HG03469 (cell line): Measurements from ENCODE around the gene FAM163B.

Experiments used
- ATAC-seq: cut with Tn5 transposase; IDR thresholded peaks from one replicate; pipeline ENCODE4 v1.9.1; 2021; ENCODE audit warnings: mild to moderate bottlenecking, moderate library complexity, moderate number of reproducible peaks; ENCODE audit not compliant: unreplicated experiment

Gene FAM163B

DNA sequence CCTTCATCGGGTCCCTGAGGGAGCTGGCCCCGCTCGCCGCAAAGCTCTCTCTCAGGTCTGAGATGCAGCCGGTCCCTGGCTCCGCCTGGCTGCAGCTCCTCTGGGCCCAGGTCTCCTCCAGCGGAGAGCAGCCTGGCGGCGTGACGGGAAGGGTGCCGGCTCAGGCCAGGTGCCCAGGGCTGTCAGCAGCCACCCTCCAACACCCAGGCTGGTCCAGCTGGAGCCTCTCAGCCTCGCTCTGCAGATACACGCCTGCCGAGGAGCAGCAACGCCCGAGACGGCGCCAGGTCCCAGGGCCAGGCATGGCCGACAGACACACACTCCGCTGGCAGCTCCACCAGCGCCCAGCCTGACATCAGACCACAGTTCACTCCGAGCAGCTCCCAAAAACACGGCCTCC lies 25.6 kb downstream of the FAM163B start:
- no peak for ATAC-seq

DNA sequence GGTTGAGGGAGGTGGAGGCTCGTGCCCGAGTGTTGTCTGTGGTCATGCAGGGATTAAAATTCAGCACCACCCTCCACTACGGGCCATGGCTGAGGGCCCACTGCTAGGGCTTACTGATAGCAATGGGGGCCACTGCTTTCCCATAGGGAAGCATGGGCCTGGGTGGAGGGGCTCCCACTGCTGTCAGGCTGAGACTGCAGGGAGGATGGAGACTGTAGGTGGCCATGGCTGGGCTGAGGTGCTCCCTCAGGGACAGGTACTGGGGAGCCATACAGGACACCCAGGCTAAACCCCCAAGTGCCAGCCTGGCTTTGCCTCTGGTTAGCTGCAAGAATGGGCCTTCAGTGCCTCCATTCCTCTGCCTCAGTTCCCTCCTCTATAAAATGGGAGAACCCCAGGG lies 26.1 kb downstream of the FAM163B start:
- no peak for ATAC-seq

DNA sequence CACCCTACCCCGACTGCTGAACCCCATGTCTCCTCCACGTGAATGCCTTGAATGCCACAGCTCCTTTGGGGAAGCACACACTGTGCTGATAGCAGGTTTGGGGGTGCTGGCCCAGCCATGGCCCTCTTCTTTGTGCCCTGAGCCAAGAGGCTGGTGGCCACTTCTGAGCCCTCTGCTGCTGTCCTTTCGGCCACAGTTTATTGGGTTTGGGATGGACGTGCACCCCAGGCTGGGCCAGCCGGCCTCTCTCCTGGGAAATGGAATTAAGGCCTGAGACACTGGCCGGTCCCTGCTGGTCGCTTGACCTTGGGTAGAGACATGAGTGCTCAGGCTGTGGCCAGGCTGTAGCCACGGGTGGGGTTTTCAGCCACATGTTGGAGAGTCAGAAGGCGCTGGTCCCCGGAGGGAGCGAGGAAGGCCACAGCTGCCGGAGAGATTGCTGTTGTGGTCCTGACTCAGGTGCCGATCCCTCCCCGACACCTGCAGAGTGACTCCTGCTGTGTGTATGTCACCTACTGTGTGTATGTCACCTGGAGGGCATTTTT lies 26.6 kb downstream of the FAM163B start:
- no peak for ATAC-seq

DNA sequence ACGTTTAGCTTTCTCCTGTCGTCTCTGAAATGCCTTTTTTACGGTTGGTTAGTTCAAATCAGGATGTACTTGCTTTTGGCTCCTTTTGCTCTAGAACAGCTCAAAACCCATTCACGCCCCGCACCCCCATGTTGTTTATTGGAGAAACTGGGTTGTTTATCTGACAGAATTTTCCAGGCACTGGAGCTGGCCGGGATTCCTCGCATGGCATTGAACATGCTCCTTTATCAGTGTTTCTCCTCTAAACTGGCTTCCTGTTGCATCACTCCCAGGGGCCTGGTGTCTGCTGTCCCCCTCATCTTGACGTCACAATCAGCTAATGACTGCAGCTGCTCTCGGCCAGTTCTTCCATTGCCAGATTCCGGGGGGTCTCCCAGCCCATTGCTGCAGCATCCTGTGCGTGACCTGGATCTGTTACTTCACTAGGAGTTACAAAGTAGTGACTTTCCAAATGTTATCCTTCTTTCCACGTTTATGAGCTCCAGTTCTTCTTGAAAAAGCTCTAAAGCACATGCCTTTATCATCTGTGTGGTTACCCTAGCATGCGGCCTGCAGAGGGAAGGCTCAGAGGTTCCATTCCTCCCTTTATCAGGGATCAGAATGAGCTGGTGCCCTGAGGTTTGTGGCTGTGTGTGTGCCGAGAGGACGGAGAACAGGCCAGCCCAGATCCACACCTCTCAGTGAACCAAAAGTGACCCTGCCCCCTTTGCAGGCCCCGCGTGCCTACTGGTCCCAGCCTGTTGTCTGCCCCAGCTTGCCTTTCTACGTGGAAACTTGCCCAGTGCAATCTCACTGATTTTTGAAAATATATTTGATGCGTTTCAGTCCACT lies 27.5 kb downstream of the FAM163B start:
- no peak for ATAC-seq

DNA sequence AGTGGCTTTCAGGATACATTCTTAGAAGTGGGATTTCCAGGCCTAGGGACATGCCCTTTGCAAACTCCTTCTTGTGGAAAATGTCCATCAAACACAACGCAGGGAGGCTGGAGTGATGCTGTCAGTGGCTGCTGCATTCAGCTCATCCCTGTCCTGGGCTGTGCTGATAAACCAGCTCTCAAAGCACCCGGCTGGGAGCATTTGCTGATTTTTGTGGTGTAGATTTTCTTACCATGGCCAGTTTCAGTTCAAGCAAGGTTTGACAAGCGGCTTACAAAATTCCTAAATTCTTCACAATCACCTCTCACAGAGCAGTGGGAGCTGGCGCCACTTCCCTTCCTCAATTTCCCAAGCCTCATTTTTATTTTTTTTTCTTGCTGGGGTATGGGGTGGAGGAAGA lies 28.2 kb downstream of the FAM163B start:
- ATAC-seq, result no peak

DNA sequence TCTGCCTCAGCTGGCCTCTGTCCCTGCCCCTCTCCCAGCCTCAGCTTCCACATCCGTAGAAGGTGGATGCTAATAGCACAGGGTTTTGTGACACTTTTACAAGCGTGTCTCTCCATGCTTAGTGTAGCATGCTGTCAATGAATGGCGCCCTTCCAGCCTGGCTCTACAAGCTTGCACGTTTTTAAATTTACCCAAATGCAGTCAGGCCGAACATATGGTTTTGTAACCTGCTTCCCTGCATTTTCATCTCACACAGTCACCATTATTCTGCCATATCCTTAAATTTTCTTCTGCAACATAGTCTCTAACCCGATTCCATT lies 28.8 kb downstream of the FAM163B start:
- no peak for ATAC-seq

DNA sequence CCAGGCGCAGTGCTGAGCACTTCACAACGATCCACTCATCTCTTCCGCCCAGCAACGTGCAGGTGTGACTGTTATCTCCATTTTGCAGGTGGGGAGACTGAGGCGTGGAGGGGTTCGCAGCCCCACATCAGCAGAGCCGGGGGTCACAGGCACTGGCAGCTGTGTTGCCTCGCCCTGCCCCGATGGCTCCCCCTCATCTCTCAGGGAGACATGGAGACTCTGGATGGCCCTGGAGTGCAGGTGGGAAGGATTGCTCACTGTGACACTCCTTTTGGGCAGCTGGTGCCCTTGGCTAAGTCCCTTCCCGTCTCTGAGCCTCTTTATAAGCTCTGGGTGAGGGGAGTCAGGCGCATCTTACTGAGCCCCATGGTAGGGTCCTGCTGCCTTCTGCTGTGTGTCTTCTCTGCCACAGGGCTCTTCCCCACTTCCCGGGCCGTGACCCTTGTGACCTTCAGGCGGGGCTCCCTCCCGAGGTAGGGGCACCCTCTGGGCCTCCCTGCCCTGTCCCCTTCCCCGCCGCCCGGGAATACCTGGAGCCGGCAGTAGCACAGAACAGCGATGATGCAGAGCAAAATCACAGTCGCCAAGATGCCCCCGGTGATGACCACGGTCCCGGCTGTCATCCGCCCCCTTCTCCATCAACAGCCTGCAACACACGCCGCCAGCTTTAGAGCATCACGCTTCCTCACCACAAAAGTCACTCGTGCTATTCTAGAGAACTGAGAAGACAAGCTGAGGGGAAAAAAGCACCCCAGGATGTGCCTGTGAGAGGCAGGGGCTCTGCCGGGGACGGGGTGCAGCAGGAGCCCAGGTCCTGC lies 29.4 kb downstream of the FAM163B start:
- no peak for ATAC-seq

DNA sequence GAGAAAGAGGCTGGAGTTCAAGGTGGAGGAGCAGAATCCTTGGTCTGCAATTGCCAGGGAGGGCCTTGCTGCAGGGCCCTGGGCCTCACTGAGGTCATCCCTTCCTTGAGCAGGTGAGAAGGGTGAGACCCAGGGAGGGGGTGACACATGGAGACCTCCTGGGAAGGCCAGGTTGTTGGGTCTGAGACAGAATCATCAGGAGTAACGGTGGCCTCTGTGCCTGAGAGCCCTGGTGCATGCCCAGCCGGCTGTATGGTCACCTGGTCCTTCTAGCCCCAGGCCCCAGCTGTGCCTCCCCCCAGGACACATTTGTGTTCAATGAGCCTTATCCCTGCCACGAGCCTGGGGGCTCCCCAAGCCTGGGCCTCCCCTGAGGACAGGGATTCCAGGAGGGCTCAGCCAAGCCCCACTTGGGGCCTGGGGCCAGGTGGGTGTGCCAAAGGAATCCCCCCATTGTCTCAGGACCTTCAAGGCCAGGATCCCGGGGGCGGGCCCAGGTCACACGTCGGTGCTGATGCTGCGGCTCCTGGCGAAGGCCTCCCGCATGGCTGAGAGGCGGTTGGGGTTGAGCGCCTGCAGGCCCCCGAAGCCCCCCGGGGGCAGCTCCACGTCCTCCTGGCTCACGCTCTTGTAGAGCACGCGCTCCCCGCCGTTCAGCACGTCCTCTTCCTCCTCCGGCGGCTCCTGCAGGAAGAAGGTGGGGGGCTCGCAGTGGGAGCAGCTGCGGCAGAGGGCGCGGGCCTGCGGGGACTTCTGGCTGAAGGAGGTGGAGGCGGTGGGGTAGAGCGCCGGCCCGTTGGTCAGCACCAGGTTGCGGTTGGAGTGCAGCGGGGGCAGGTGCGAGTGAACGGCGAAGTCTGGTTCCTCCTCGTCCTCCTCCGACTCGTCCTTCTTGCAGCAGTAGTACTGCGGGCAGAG lies 30.4 kb downstream of the FAM163B start:
- ATAC-seq, result no peak

DNA sequence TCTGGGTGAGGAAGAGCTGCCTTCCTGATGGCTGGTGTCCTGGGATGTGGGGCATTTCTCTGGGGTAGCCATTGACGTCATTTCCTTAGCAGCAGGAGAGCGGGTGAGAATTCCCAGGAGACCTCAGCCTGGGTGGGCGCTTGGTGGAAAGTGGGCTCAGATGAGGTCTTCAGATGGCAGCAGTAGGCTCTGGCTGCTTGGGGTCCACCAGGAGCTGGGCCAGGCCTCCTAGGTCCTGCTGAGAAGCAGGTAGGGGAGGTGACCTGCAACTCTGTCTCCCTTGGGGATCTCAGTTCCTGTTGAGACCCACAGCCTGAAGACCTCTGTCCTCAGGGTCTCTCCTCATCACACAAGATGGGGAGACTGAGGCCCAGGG lies 31.5 kb downstream of the FAM163B start:
- no peak for ATAC-seq

DNA sequence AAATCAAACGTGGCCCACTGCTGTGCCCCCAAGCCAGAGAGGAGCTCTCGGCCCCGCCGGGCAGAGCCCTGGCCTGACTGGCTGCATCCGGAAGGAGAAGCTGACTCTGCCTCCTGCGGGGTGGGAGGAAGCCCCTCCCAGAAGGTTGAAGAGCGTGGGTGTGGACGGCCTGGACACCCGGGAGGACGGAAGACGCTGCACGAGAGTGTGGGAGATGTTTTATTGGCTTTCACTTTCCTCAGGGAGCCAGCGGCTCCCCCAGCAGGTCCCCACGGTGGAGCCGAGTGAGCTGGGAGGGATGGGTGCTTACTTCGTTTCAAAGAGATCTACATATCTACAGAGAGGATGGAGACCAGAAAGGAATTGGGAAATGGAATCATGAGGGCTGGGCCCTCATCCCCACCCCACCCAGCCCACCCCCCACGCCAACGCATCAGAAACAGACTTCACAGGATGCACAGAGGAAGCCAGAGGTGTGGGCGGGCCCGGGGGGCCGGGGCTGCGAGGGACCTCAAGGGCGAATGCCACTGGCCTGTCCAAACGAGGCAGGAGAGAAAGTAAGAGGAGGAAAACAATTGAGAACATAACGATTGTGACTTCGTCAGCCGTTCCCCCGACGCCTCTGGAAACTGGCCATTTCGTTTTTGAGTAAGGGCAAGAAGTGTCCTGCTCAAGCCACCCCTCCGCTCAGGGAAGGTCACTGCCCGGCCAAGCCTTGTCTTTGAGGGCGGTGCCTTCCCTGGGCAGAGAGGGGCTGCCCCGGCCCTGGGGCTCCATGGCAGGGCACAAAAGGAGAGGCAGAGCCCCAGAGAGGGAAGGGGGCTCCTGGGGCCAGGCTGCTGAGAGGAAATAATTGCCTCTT lies 32.1 kb downstream of the FAM163B start:
- ATAC-seq, result no peak

DNA sequence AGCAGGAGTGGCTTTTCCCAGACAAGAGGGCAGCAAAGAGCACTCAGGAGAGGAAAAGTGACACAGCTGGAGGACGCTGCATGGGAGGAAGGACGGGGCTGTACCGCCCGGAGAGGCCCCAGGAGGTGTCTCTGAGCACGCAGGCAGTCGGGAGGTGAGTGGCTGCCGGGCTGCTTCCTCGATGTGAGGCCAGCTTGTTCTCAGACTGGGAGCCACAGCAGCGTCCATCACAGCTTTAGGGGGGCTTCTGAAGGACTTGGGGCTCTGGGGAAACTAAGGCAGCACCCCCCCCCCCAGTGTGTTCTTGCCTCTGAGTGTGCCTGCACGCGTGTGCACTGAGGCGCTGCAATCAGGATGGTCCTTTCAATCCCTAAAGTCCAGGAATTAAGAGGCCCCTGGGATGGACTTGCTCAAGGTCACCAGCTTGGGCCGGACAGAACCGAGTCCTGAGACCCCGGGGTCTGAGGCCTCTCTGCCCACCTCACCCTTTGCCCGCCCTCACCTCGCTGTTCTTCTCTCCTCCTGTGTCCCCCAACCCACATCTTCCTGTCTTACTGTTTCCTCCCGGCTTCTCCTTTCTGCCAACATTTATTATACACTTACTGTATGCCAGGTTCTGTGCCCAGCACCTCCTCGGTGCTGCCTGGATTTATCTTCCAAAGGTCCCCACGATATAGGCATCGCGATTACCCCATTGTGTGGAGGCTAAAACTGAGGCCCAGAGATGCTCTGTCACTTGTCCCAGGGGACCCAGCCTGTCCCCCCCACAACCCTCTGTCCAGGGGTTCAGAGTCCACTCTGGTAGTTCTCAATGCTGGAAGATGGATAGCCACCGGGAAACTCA lies 32.9 kb downstream of the FAM163B start:
- ATAC-seq, result no peak

DNA sequence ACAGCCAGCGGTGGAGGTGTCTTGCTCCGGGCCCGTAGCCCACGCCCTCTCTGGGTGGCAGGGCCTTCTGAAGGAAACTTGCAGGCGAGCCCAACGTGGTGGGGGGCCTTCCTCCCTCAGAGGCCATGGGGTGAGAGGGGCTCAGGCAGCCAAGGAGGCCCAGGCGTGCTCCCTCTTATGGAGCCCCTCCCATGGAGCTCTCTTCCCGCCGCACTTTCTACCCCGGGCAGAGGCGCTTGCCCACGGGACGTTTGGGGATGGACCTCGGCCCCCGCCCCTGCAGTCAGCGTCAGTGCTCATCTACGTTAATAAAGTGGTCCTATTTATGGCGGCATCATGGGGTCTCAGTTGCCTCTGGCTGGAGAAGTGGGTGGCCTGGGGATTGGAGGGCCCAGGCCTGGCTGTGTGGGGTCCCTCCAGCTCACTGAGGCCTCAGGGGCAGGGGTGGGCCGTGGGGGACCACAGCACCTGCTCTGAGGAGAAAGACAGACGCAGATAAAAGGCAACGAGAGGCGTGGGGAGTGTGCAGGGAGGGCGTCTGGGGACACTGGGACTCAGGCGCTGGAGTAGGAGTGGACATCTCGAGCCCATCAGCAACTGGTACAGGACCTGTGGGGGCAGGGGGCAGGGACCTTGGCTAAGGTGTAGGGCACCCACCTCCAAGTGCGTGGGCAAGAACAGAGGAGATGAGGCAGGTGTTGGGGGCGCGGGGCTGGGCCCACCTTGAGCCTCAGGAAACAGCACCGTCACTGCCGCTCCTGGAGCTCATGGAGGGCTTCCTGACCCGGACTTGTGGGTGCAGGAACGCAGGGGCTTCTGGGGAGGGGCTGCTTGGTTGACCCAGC lies 33.8 kb downstream of the FAM163B start:
- ATAC-seq, result no peak

DNA sequence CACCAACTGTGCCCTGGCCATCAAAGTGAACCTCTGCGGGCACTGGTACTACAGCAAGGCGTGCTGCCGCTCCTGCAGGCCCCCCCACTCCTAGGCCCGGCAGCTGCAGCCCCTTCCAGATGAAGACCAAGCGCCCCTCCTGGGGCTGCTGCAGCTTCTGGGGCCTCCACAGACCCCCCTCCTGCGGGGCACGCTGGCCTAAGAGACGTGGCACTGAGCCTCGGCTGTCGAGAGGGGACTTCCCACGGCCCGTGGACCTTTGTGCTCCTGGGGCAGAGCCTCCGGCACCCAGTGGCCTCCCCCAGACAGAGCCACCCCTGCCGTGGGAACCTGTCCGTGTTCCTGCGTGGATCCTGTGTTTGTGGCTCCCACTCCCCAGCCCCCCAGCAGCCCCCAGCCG lies 34.4 kb downstream of the FAM163B start:
- ATAC-seq, result no peak

DNA sequence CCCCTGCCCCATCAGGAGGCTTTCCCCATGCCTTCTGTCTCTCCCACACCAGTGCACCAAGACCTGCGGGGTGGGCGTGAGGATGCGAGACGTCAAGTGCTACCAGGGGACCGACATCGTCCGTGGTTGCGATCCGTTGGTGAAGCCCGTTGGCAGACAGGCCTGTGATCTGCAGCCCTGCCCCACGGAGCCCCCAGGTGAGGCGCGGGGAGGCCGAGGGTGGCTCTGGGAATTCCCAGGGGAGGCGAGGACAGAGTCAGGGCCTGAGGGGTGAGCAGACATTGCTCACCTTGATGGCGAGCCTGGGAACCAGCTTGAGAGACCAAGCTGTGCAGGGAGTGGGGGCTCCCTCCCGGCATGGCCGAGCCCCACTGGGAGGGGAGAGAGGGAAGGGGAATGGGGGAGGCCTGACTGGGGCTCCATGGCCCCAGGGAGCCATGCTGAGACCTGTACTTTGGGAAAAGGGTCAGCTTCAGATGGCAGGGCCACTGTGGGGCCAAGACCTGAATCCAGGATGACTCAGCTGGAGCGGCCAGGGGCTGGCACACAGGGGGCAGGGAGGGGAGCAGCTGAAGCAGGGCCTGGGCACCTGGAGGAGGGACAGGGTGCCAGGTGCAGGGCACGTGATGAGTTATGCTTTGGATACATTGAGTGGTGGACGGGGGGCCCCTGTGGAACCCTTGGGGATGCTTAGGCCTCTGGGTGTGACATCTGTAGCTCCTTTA lies 35.2 kb downstream of the FAM163B start:
- ATAC-seq, result no peak

DNA sequence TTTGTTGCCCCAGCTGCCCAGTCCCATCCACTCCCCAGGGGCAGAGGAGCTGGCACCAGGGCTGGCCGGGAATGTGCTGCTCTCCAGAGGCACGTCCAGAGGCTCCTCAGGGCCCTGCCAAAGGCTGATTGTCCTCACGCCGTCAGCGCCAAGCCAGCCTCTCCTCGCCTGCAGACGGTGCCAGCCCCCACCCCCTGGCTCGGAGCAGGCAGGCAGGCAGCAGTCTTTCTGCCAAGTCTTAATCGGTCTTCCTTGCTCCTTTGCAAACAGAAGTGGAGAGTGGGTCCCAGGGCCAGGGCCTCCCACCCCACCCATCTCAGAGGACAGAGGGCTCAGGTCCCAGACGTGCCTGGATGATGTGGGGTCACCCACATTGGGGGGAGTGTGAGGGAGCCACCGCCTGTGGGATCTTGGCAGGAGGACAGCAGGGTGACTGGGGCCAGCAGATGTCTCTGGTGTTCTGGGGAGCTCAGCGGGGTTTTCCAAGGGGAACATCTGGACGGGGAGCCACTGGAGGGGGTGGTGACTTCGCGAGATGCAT lies 36.3 kb downstream of the FAM163B start:
- ATAC-seq, result no peak

DNA sequence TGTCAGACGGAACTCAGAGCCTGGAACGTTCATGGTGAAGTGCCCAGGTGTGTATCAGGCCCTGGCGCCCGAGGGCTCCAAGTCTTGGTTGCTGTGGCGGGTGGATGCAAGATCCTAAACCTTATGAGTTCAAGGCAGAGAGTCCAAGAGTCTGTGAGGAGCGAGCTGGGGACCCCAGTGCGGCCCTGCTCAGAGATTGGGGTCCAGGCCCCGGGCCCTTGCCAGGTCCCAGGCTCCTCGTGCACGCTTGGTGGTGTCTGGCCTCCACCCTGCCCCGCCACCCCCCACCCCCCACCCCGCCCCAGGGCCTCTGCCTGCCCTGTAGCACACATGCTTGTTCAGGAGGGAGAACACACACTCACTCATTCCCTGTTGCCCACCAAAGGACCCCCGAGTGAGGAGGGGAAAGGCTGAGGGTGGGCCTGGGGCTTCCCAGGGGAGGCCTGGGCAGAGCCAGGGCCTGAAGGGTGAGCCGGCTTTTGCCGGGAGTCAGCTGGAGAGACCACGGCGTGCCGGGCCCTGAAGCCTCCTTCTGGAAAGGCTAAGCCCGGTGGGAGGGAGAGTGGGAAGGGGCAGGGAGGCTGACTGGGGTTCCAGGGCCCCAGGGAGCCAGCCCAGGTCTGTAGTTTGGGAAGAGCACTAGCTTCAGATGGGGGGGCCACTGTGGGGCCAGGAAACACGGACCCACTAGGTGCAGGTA lies 37.1 kb downstream of the FAM163B start:
- no peak for ATAC-seq

DNA sequence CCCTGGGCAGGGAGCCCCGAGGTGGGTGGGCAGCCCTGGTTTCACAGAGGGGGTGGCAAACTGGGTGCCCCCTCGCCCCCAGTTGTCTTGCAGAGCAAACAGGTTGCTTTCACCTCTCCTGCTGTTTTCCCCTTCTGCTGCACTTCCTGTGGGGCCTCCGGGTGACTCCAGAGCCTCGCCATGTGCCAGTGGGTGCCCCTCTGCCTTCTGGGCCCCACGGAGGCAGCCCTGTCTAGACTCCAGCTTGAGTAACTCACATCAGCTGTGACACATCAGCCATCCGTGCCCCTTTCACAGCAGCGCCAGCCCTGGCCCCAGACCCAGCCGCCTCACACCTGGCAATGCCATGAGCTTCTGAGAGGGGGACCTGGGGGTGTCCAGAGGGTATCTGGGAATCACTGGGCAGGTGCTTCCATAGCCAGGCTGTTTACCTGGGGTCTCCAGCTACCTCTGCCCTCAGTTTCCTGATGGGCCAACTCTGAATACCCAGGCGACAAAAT lies 37.7 kb downstream of the FAM163B start:
- no peak for ATAC-seq
